Fibroblast of skin of left quadriceps (primary cell): ENCODE results near the gene ADPRHL1.
"Not testable (repeated sequence)": the region's sequence is repeated elsewhere in the genome, so short reads cannot be mapped to it uniquely, and the experiment has no call there.

Experiments
- DNase-seq, 2 experiments: peaks; one replicate each; pipeline ENCODE4 v3.0.0-alpha.2; 2013; ENCODE audit warnings: low read depth in 2 of 2

ADPRHL1 gene

GRCh38 chr13:113371061-113371460 is 82.2 kb downstream of the ADPRHL1 start:
- DNase-seq, result no peak

DNA sequence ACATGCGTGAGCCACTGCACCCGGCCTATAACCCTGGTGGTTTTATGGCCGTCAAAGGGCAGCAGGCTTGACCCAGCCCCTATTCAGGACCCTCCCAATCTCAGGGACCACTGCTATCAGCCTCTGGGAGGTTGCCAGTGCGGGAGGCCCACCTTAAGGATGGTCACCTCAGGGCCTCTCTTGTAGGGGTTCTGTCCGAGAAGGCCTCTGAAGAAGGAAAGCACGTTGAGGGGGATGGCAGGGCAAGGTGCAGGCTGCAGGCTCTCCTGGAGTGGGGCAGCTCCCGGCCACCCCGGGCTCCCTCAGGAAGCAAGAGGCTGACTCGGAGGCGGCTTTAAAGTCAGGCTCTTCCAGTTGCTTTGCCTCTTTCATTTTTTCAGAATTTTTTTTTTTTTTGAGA is 83.4 kb downstream of the ADPRHL1 start:
- no peak for DNase-seq

- DNase-seq, result no peak
Observed at GRCh38 chr13:113369189-113369588, 84.1 kb downstream of the ADPRHL1 start.

DNA sequence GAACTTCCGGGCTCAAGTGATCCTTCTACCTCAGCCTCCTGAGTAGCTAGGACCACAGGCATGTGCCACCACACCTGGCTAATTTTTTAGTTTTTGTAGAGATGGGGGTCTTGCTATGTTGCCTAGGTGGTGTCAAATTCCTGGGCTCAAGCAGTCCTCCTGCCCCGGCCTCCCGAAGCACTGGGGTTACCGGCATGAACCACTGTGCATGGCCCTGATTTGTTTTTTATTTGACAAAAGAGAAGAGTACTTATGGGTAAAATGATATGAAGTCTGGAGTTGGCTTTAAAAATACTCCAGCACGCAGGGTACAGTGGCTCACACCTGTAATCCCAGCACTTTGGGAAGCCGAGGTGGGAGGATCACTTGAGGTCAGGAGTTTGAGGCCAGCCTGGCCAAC is 84.9 kb downstream of the ADPRHL1 start:
- DNase-seq, result not testable (repeated sequence)

- DNase-seq, result no peak
Observed at GRCh38 chr13:113367771-113368170, 85.5 kb downstream of the ADPRHL1 start.

GRCh38 chr13:113367020-113367560 is 86.2 kb downstream of the ADPRHL1 start:
- no peak for DNase-seq

GRCh38 chr13:113365971-113366588 is 87.2 kb downstream of the ADPRHL1 start:
- no peak for DNase-seq

GRCh38 chr13:113365583-113365970 is 87.7 kb downstream of the ADPRHL1 start:
- DNase-seq, result no peak

DNA sequence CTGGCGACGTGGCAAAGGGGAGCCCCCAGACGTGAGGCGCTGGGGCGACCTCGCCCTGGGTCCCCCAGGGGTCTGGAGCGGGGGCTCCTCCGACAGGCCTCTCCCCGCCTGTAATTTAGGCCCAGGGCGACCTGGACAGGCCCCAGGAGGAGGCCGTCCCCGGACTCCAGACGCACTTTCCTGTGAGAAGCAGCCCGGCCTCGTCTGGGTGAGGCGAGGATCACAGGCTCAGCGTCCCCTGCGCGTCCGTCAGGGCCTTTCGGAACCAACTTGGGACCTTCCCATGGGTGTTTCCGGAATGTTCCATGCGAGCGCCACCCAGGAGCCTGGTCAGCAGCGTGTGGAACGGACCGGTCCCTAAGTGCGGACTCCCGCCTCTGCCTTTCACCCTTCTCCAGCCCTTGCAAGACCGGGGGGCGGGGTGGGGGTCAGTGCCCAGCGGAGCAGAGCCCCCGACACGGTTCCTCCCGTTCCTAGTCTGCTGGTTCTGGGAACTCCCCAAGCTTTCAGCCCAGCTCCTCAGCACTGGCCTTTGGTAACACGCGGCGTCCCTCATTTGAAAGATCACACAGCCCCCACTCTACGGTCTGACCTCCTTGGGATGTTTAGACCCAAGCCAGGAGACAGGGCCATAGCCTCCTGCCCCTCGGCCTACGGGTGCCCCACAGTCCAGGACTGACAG is 88.2 kb downstream of the ADPRHL1 start:
- no peak for DNase-seq

DNA sequence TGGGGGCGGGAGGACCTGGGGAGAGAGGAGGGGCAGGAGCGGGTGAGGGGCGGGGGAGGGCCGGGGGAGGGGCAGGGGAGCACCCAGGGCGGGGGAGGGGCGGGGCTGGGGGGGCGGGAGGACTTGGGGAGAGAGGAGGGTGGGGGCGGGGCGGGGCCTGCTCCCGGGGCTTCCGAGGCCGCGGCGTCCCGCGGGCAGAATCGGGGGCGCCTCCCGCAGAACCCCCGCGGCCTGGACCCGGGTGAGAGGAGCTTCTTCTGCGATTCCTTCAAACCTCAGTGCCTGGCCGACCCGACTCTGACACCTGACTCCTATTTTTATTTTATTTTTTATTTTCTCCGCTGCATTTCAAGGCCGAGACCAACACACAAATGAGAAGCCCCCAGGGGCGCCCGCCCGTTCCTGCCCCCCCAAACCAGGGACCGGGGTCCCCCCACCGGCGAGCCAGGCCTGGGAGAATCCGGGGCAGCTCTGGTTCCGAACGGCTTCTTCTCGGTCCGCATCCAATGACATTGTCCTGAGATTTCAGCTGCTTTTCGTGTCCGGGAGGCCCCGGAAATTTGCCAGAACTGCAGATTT is 88.9 kb downstream of the ADPRHL1 start:
- no peak for DNase-seq

DNA sequence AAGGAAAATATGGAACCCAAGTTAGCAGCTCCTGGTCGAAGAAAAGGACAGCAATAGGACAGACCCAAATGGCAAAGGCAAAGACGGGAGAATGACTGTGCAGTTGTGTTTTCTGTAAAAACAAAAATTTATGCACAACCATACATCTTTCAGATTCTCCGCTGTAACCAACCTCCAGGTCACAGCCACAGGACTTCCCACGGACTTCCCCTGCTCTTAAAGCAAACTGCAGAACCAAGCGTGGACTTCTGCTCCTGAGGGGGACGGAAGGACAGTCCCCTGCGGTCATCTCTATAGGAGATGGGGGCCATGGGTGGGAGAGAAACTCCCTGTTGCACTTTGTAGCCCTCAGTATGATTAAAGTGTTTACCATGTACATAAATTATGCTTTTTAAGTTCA is 91.9 kb downstream of the ADPRHL1 start:
- DNase-seq, result no peak

- no peak for DNase-seq
Observed at GRCh38 chr13:113360446-113360845, 92.8 kb downstream of the ADPRHL1 start.

- DNase-seq, result no peak
Observed at GRCh38 chr13:113359571-113359970, 93.7 kb downstream of the ADPRHL1 start.

- DNase-seq, result no peak
Observed at GRCh38 chr13:113358653-113359190, 94.6 kb downstream of the ADPRHL1 start.

DNA sequence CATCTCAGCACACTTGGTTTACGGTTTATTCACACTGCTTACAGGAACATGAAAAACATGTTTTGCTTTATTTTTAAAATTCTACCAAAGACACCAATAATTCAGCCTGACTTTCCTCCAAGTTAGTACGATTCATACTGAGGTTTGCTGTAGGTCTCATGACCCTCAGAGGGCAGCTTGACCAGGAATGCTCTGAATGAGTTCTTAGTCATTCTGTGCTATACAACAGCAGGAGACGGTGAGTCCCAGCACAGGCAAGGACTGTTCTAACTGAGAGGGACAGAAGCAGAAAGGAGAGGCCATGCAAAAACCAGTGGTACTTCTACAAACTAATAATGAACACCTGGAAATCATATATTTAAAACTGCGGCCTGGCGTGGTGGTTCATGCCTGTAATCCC is 95.8 kb downstream of the ADPRHL1 start:
- DNase-seq, result no peak

DNA sequence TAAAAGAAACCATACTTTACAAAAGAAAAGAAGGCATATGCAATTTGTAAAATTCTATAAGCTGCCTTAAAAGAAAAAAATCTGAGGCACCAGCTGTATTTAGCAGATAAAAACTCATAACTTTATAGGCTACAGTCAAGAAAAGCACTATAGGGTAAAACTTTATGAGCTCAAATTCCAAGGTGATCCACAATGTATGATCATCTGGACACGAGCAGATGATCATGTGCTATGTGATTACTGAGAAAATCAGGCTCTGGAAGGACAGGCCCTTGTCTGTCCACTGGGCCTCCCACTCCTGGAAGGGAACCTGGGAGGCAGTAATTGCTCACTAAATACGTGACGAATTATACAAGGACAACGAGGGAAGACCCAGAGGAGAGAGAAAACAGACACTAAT is 96.7 kb downstream of the ADPRHL1 start:
- DNase-seq, result no peak

DNA sequence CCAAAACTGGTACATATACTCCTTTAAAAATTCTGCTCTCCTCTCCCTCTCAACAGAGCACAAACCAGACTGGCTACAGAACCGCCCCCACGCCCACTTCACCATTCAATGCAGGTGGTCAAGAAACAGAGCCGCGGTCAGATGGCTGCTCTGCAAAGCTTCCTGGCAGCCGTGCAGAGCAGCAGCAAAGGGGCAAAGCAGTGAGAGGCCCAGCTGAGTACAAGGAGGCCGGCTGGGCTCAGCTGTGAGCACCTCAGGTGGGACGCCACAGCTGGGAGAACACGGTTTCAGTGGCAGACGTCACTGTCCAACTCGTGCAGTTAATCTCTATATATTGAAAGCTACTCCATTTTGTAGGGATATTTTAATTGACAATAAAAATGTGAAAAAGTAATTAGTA is 97.7 kb downstream of the ADPRHL1 start:
- no peak for DNase-seq

- DNase-seq, result no peak
Observed at GRCh38 chr13:113354831-113355610, 98.3 kb downstream of the ADPRHL1 start.

- DNase-seq, result no peak
Observed at GRCh38 chr13:113353254-113353653, 100.0 kb downstream of the ADPRHL1 start.

- no peak for DNase-seq
Observed at GRCh38 chr13:113351514-113352026, 101.7 kb downstream of the ADPRHL1 start.

DNA sequence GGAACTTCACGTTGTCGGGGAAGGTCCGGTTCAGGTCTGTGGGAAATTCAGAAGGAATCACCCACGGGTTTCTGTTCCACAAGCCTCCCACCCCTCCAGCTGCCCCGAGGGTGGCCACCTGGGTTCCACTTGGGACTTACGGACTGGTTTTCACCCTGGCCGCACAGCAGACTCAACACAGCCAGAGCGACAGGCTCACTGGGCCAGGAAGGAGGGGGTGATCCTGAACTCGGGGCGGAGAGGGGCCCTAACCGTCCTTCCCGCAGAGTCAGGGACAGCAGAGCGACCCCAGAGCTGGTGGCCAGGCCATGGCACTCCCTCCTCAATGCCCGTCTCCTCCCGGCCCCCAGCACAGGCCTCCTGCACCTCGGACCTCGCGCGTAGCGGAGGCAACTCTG is 102.4 kb downstream of the ADPRHL1 start:
- DNase-seq, result no peak
